CD4-positive, alpha-beta T cell treated with Interleukin-12 subunit alpha and Interleukin-12 subunit beta, for 1 hour (primary cell): ENCODE data around the gene PRPF8.
"Not testable (repeated sequence)": the region's sequence is repeated elsewhere in the genome, so short reads cannot be mapped to it uniquely, and the experiment has no call there.

Experiments used
- DNase-seq: peaks from one replicate; pipeline ENCODE4 v3.0.0-alpha.2; 2020

PRPF8 gene

GRCh38 chr17:1688405-1688804 lies 3.7 kb upstream of the PRPF8 start:
- DNase-seq, result not testable (repeated sequence)

- DNase-seq, result no peak
Observed at GRCh38 chr17:1686086-1686485, 1.4 kb upstream of the PRPF8 start.

- no peak for DNase-seq
Observed at GRCh38 chr17:1683459-1683858, 1.2 kb downstream of the PRPF8 start.

GRCh38 chr17:1676401-1676800 lies 8.3 kb downstream of the PRPF8 start:
- no peak for DNase-seq

GRCh38 chr17:1673041-1673785 lies 11.5 kb downstream of the PRPF8 start:
- DNase-seq, result peak; percentile 14

- DNase-seq, result not testable (repeated sequence)
Observed at GRCh38 chr17:1663934-1664333, 20.7 kb downstream of the PRPF8 start.

GRCh38 chr17:1661045-1661444 lies 23.6 kb downstream of the PRPF8 start:
- no peak for DNase-seq

GRCh38 chr17:1658100-1658499 lies 26.6 kb downstream of the PRPF8 start:
- DNase-seq, result no peak

- DNase-seq, result no peak
Observed at GRCh38 chr17:1653735-1654134, 30.9 kb downstream of the PRPF8 start.

- not testable (repeated sequence) for DNase-seq
Observed at GRCh38 chr17:1652794-1653193, 31.9 kb downstream of the PRPF8 start.

GRCh38 chr17:1651559-1651844 lies 33.2 kb downstream of the PRPF8 start:
- DNase-seq, result no peak

- no peak for DNase-seq
Observed at GRCh38 chr17:1650731-1651558, 33.7 kb downstream of the PRPF8 start.

GRCh38 chr17:1649844-1650501 lies 34.7 kb downstream of the PRPF8 start, which contains the start of gene RILP:
RILP (minus strand) TSS chr17:1649866; CDS start chr17:1649804, 62 bp downstream.
- no peak for DNase-seq

- DNase-seq, result peak; percentile 95
Observed at GRCh38 chr17:1648963-1649843, 35.5 kb downstream of the PRPF8 start.

GRCh38 chr17:1648173-1648962 lies 36.3 kb downstream of the PRPF8 start:
- DNase-seq, result no peak

GRCh38 chr17:1647802-1648171 lies 36.9 kb downstream of the PRPF8 start:
- DNase-seq, result no peak

- no peak for DNase-seq
Observed at GRCh38 chr17:1646199-1646875, 38.3 kb downstream of the PRPF8 start.

GRCh38 chr17:1645207-1646171 lies 39.2 kb downstream of the PRPF8 start, which contains the start of gene SCARF1:
SCARF1 (minus strand) TSS chr17:1645732; CDS start chr17:1645697, 35 bp downstream.
- DNase-seq, result no peak

GRCh38 chr17:1644493-1645206 lies 40.0 kb downstream of the PRPF8 start:
- no peak for DNase-seq
